B cell (primary cell): ENCODE results near the gene MED27. TPM values are rescaled to one million over a fixed set of nuclear protein-coding genes. Genes with fewer than 3 reads are reported as not detected.

Experiments
- ATAC-seq: fragments of 200-7000 bp; cut with Tn5 transposase; one replicate; pipeline ENCODE4 v1.10.0; 2021; ENCODE audit warnings: low read depth, mild to moderate bottlenecking, moderate number of reproducible peaks, moderate library complexity
- CTCF ChIA-PET: fragments of 350-600 bp; sonication (Branson Sonifier 250); formaldehyde crosslinking; loops from one replicate; lab custom pipeline; 2021; ENCODE audit warnings: antibody characterized with exemption, inconsistent platforms; lab: Charles Lee
- POLR2A ChIA-PET: fragments of 350-600 bp; sonication (Branson Sonifier 250); formaldehyde crosslinking; loops from one replicate; lab custom pipeline; 2021; ENCODE audit warnings: antibody characterized with exemption; lab: Charles Lee
- DNase-seq: peaks from one replicate; pipeline ENCODE4 v3.0.0; 2013
- H2AFZ ChIP-seq: 2 replicates; pipeline ENCODE4 v1.6.1; 2012; ENCODE audit warnings: mild to moderate bottlenecking, low read depth, low read length; ENCODE audit not compliant: insufficient read depth, poor library complexity, severe bottlenecking
- H3K27ac ChIP-seq, 2 donors: 1 replicate in 1 of 2; 2 replicates in 1 of 2; pipeline ENCODE4 v1.5.1; 2012 to 2013; ENCODE audit warnings: low read length in 2 of 2, mild to moderate bottlenecking in 2 of 2, moderate library complexity in 1 of 2
- H3K27me3 ChIP-seq, 4 experiments: fragments of 200-600 bp in 1 of 4; sonication (generic) in 1 of 4; replicated peaks in 1 of 4; 1 replicate in 2 of 4; 2 replicates in 2 of 4; pipeline versions ENCODE4 v1.6.1 to v1.7.0; 2013 to 2016; ENCODE audit warnings: low read length in 3 of 4, mild to moderate bottlenecking in 2 of 4, mixed read lengths in 1 of 4, moderate library complexity in 1 of 4; ENCODE audit not compliant: insufficient read depth in 4 of 4, control insufficient read depth in 3 of 4; ENCODE audit errors: control extremely low read depth in 1 of 4
- H3K36me3 ChIP-seq, 2 experiments: replicated peaks in 1 of 2; 1 replicate in 1 of 2; 2 replicates in 1 of 2; pipeline versions ENCODE4 v1.6.1 to v1.7.1; 2013; ENCODE audit warnings: low read length in 1 of 2; ENCODE audit not compliant: insufficient read depth in 2 of 2, control insufficient read depth in 1 of 2; ENCODE audit errors: control extremely low read depth in 1 of 2, extremely low read depth in 1 of 2
- H3K4me1 ChIP-seq, 2 donors: fragments of 200-600 bp in 1 of 2; sonication (generic) in 1 of 2; 1 replicate in 1 of 2; 2 replicates in 1 of 2; pipeline versions ENCODE4 v1.5.1 to v1.6.1; 2013 to 2017; ENCODE audit warnings: low read length in 2 of 2; ENCODE audit not compliant: control insufficient read depth in 2 of 2, insufficient read depth in 2 of 2
- H3K4me2 ChIP-seq: replicated peaks from 2 replicates; pipeline ENCODE3; 2012; ENCODE audit warnings: mild to moderate bottlenecking, low read depth, low read length; ENCODE audit not compliant: poor library complexity, severe bottlenecking
- H3K4me3 ChIP-seq, 5 experiments: fragments of 200-600 bp in 1 of 5; sonication (generic) in 1 of 5; 1 replicate in 3 of 5; 2 replicates in 2 of 5; pipeline versions ENCODE4 v1.5.1 to v1.7.0; 2011 to 2016; ENCODE audit warnings: low read length in 4 of 5, mild to moderate bottlenecking in 4 of 5, low read depth in 2 of 5, control low read depth in 1 of 5, moderate library complexity in 1 of 5; ENCODE audit not compliant: insufficient read depth in 1 of 5; ENCODE audit errors: control extremely low read depth in 1 of 5, extremely low read depth in 1 of 5
- H3K79me2 ChIP-seq: fragments of 200-600 bp; sonication (generic); one replicate; pipeline ENCODE4 v1.6.0; 2016; ENCODE audit warnings: low read length; ENCODE audit not compliant: control insufficient read depth, insufficient read depth
- H3K9ac ChIP-seq: fragments of 200-600 bp; sonication (generic); 2 replicates; pipeline ENCODE4 v1.6.1; 2017; ENCODE audit warnings: mild to moderate bottlenecking, low read length, moderate library complexity
- H3K9me3 ChIP-seq, 3 donors: one replicate each; pipeline versions ENCODE4 v1.6.1 to v1.7.1; 2013; ENCODE audit warnings: low read length in 2 of 3; ENCODE audit not compliant: control insufficient read depth in 2 of 3, insufficient read depth in 1 of 3; ENCODE audit errors: control extremely low read depth in 1 of 3
- H4K20me1 ChIP-seq: 2 replicates; pipeline ENCODE4 v1.6.0; 2012; ENCODE audit warnings: mild to moderate bottlenecking, low read length; ENCODE audit not compliant: insufficient read depth, control insufficient read depth, poor library complexity, severe bottlenecking
- H3K27ac Mint-ChIP-seq: one replicate; pipeline ENCODE4 v1.8.0; 2021; ENCODE audit warnings: mixed read lengths
- H3K27me3 Mint-ChIP-seq: one replicate; pipeline ENCODE4 v1.8.0; 2021; ENCODE audit warnings: mixed read lengths
- H3K4me1 Mint-ChIP-seq: one replicate; pipeline ENCODE4 v1.8.0; 2021; ENCODE audit warnings: mixed read lengths
- H3K4me3 Mint-ChIP-seq: one replicate; pipeline ENCODE4 v1.8.0; 2021; ENCODE audit warnings: mixed read lengths
- H3K9me3 Mint-ChIP-seq: one replicate; pipeline ENCODE4 v1.8.0; 2022; ENCODE audit warnings: mixed read lengths; ENCODE audit not compliant: insufficient read depth
- EZH2 ChIP-seq: IDR thresholded peaks from 2 replicates; pipeline ENCODE4 v1.6.1; 2012; ENCODE audit warnings: borderline replicate concordance, low read depth, mild to moderate bottlenecking, moderate library complexity, low read length; ENCODE audit not compliant: insufficient read depth, poor library complexity, severe bottlenecking
- WGBS: methylation state at CpG from one replicate; pipeline ENCODE4 v1.1.5; 2013; ENCODE audit warnings: missing lambda C conversion rate; ENCODE audit not compliant: insufficient coverage; 5-methylcytosine and 5-hydroxymethylcytosine counted together
- intact Hi-C: fragments of 100-400 bp; cut with micrococcal nuclease; formaldehyde crosslinking; loops from one replicate; pipeline ENCODE4 v1.10.0; 2022
- polyA plus RNA-seq: library from polyadenylated mRNA; depleted of rRNA; stranded (reverse); fragments of >200 nt; gene quantifications from 2 replicates; pipeline ENCODE4 v1.2.3, GENCODE V29; 2012
- total RNA-seq, 2 donors: library from RNA; stranded (reverse); fragments of 120-200 nt in 1 of 2; gene quantifications; 1 replicate in 1 of 2; 2 replicates in 1 of 2; pipeline versions ENCODE4 v1.2.3 to v1.2.4, GENCODE V29; 2013 to 2022
- TF ChIP-seq, protein P1 (sequence below): fragments of 200-600 bp; IDR thresholded peaks from one replicate; pipeline ENCODE4 v1.8.0; 2022; ENCODE audit warnings: antibody characterized with exemption, mild to moderate bottlenecking

Gene MED27
- total and polyA plus RNA-seq, 2 donors (not counting 1 experiment from before 2014, with no cell fraction given) = 17.4 to 17.7 TPM

DNA sequence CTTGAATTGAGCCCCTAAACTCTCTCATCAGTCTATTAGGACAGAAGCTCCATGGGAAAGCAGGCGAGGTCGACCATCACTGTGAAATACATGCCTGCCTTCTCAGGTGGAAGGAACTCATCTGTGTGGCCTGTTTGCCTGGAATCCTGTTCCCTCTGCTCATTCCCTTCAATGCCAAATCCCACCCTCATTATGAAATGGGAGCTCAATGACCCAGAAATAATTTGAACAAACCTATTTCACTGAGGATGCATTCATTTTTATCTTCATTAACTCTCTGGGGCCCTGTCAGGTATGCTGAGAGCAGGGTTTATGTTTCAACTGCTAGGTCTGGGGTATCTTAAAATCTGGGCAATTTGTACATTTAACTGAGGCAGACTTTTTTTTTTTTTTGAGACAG is 142.2 kb downstream of the MED27 start:
- ChIA-PET POLR2A (no interaction called here), CTCF (no interaction called here)
- WGBS = 92% methylated on average over 2 of the region's 2 CpGs
- H3K9ac ChIP-seq = no peak overlapping the region
- TF ChIP-seq, protein P1, sequence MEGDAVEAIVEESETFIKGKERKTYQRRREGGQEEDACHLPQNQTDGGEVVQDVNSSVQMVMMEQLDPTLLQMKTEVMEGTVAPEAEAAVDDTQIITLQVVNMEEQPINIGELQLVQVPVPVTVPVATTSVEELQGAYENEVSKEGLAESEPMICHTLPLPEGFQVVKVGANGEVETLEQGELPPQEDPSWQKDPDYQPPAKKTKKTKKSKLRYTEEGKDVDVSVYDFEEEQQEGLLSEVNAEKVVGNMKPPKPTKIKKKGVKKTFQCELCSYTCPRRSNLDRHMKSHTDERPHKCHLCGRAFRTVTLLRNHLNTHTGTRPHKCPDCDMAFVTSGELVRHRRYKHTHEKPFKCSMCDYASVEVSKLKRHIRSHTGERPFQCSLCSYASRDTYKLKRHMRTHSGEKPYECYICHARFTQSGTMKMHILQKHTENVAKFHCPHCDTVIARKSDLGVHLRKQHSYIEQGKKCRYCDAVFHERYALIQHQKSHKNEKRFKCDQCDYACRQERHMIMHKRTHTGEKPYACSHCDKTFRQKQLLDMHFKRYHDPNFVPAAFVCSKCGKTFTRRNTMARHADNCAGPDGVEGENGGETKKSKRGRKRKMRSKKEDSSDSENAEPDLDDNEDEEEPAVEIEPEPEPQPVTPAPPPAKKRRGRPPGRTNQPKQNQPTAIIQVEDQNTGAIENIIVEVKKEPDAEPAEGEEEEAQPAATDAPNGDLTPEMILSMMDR = no peak
- TF ChIP-seq EZH2 = no peak
- H3K36me3 ChIP-seq = peaks cover 0 to 9% of the 10 kb centered on the region in 2 experiments
- Mint-ChIP-seq H3K4me3 (no peak overlapping the region), H3K9me3 (peaks cover 5% of the 10 kb centered on the region), H3K27me3 (no peaks in the 10 kb centered on the region), H3K4me1 (no peaks in the 10 kb centered on the region), H3K27ac (no peak overlapping the region)
- H4K20me1 ChIP-seq = no peaks in the 10 kb centered on the region
- intact Hi-C loops = no loop called here
- no peak overlapping the region for H2AFZ ChIP-seq
- DNase-seq = no peak
- ATAC-seq = no peak
- H3K79me2 ChIP-seq = no peaks in the 10 kb centered on the region
- H3K4me2 ChIP-seq = no peak overlapping the region
- no peaks in the 10 kb centered on the region for H3K9me3 ChIP-seq
- H3K4me3 ChIP-seq = no peak overlapping the region
- no peaks in the 10 kb centered on the region for H3K4me1 ChIP-seq
- no peaks in the 10 kb centered on the region for H3K27me3 ChIP-seq
- no peak overlapping the region for H3K27ac ChIP-seq

DNA sequence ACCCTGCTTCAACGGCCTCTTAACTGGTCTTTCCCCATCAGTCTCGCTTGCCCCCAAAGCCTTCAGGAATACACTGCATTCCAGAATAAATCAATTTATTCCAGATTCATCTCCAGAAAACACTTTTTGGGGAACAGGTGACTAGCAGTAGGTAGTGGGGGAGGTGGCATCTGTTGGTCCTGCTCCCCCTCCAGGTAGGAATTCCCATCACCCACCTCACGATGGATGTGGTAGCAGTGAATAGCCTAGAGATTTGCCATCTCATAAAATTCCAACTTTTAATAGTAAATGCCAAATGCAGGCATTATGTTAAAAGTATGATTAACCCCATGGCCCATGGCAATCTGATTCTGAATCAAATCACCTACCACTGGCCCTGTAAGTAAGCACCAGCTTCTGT is 142.7 kb downstream of the MED27 start:
- intact Hi-C loops = no loop called here
- Mint-ChIP-seq H3K4me3 (no peak overlapping the region), H3K27me3 (no peaks in the 10 kb centered on the region), H3K9me3 (peaks cover 5% of the 10 kb centered on the region), H3K4me1 (no peaks in the 10 kb centered on the region), H3K27ac (no peak overlapping the region)
- CTCF ChIA-PET = interaction anchor here (0.6 kb wide), 1 partner anchor 633 kb away, joined by 3 read pairs; no protein-coding TSS in a partner anchor
- Histone ChIP-seq H3K79me2 (no peaks in the 10 kb centered on the region), H4K20me1 (no peaks in the 10 kb centered on the region), H3K36me3 (peaks cover 0 to 9% of the 10 kb centered on the region in 2 experiments), H2AFZ (no peak overlapping the region), H3K27ac (no peak overlapping the region), H3K9ac (no peak overlapping the region), H3K4me3 (no peak overlapping the region), H3K4me1 (no peaks in the 10 kb centered on the region), H3K27me3 (no peaks in the 10 kb centered on the region), H3K4me2 (no peak overlapping the region), H3K9me3 (no peaks in the 10 kb centered on the region)
- WGBS = no CpG with 5 or more reads among the region's 3 CpGs
- POLR2A ChIA-PET = no interaction called here
- DNase-seq (no peak), ATAC-seq (no peak)
- no peak for TF ChIP-seq EZH2
- TF ChIP-seq, protein P1 = no peak
